HG03066 (cell line): Measurements from ENCODE around the gene BOD1L1.

Experiments used
- ATAC-seq: cut with Tn5 transposase; IDR thresholded peaks from one replicate; pipeline ENCODE4 v1.9.1; 2021; ENCODE audit warnings: low read depth; ENCODE audit not compliant: unreplicated experiment

Gene BOD1L1

DNA sequence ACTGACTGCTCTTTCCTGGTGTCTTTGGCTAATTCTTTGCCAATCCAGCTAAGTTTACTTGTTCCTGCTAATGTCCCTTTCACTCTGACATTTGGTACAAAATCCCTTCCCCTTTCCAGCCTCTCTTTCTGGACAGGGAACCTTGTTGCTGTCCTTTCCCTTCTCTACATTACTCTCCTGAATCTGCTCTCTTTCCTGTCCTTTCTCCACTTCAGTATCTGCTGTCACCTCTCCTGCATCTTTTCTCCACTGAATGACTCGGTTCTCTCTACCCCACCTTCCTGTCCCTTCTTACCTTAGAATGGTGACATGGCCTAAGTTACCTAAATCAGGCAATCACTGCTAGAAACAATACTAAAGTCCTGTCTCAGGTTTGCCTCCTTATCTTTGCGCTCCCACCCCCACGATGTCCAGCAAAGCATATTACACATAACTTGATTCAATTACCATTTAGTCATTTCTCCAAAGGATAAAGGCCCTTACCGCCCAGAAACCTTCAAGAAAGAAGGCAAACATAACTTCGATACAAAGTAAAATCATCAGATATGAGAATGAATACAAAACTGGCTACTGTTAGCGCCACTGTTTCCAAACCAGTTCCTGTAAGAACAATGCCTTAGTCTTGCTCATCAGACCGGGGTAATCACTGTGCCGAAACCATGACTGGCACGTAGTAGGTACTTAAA lies 890 bp downstream of the BOD1L1 start:
- ATAC-seq = no peak

DNA sequence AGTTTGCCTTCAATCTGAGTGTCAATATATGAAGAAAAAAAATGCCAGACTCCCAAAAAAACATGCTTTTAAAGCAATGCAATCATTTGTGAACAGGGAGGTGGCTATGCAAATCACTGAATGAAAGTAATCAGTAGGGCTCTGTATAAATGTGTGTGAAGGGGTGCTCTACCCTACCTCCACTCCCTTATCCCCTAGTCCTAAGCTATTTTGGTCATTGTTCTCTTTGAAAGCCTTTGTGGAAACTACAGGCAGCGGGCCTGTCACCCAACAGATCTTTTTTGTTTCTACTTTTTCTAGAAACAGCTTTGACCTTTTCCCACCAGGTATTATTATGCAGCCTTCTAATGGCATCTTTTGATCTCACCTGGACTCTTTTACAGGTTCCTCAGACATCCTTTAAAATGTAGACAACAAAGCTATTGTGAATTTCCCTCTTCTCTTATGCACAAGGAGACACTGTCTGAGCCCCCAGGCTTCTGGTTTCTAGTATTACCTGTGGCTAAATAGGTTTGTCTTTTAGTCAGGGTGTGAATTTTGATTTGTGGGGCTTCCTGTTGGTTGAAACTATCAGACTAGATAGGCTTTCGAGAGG lies 9.2 kb downstream of the BOD1L1 start:
- ATAC-seq = no peak

DNA sequence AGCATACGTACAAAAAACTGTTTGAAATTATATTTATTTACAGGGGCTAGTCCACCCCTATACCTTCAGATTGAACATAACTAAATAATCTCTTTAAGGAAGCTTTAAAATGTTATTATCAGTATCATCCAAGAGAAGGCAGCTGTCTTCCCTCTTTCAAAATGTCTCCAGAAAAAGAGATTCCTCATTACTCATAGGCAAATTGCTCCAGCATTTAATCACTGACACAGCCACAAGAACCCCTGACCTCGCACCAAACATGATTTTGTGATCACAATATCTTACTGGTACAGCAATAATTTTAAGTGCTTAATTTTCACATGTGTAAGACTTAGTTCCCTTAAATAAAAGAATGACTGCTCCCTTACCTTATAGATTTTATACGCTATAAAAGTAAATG lies 9.7 kb downstream of the BOD1L1 start:
- no peak for ATAC-seq

DNA sequence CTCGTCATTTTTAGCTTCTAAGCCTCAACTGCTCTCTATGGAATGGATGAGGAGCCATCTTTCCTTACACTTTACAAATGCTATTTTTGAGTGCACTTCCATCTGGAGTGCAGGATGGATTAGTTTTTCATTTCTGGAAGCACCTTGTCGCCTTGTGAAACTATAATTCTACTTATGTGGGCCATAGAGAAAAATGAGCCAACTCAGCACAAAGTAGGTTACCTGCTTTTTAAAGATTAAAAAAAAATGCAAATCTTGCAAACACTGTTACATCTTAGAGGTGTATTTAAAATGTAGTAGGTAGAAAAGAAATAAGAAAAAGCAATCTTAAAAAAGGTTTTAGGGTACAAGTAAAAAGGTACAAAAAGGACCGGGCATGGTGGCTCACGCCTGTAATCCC lies 10.9 kb downstream of the BOD1L1 start:
- no peak for ATAC-seq

DNA sequence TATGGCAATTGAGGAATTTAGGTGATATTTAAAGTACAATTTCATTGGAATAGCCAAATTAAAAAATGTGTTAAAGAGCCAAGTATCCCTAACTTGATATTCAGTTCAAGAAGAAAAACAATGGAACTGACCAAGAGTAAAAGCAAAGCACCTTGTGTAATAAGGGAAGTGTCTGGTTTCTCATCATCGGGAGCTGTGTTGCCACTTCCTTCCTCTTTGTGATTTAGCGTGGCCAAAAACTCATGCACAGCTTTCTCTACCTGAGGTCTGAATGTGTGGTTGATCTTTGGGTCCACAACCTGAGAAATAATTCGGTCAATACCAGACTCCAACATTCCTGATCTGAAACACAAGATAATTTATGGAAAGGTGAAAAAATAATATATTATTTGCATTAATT lies 12.4 kb downstream of the BOD1L1 start:
- ATAC-seq = no peak

DNA sequence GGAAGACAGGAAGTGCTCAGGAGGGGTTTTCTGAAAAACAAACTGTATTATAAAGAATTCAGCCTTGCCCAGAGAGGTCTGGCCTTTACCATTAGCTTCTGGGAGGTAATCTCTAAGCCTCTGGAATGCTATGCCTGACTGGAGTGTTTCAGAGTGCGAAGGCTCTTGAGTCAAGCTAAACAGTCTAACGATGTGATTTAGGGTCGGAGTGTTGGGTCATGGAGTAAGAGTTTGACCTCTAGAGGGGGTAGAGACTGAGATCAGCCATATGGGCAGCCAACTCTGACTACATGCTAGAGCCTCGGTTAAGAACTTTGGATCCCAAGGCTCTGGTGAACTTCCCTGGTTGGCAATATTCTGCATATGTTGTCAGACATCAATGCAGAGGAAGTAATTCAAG lies 15.0 kb downstream of the BOD1L1 start:
- no peak for ATAC-seq

DNA sequence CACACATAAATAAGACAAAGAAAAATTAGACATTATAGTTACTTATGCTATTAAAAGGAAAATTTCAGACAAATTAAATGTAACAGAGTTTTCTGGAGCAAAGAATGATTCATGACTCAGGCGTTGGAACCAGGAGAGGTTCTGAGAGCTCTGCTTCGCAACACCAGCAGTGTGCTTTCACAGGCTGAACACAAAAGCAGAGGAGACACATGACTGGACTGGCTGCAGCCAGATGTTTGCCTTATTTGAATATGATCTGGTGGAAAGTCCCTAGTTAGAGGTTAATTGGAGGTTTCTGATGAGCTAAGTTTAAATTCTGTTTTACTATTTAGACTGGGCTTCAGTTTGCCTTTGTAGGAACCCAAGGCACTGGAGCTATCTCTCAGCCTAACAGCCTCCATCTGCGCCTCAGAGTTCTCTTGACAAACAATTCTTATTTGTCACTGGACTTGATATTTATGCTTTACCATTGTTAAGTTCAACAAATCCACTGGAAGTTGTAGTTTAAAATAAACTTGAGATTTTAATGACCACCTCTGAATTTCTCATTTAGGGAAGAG lies 16.2 kb downstream of the BOD1L1 start:
- peak; percentile 90 for ATAC-seq

DNA sequence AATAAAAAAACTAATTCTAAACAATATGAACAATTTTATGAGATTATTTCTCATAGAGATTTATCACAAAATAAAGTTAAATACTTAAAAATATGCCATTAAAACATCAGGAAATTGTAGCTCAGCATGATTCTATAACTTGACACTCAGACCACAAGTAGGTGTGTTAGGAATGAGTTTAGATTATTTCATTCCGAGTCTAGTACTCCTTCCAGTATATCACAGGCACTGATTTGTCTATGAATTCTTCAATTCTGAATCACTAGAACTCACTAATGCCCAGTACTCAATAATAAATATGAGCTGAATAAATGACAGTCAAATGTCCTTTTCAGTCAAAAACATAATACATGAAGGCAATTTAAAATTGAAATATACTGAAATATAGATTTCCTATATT lies 22.2 kb downstream of the BOD1L1 start:
- ATAC-seq = no peak

DNA sequence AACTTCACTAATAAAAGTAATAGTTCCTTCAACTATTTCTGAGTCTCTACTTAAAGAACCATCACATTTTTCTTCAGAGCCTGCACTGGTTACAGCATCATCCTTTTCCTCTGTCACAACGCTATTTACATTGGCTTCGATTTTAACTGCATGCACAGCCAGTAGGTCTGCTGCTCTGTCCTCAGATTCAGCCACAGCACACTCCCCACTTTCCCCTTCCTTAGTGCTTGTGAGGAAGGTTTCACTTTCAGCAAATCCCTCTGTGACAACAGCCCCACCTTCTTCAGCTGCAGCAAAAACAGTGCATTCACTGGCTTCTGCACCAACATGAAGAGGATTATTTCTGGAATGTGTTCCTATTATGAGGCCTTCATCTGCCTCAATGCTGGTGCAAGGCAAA lies 25.7 kb downstream of the BOD1L1 start:
- ATAC-seq = no peak

DNA sequence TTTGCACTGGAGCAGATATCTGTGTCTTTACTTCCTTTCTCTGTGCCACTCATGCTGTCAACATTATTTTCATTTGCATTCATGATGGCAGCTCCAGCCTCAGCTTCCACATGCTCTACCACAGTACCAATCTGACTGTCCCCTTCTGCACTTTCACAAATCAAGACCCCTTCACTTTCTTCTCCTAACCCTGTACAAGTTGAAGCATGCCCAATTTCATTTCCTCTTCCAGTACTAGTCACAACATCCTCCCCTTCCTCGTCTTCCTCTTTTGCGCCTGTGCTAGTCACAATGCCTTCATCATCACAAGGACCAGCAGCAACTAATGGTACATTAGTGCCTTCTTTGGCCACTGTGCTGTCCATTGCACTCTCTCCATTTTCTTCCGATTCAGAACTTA lies 26.5 kb downstream of the BOD1L1 start:
- peak; percentile 56 for ATAC-seq

DNA sequence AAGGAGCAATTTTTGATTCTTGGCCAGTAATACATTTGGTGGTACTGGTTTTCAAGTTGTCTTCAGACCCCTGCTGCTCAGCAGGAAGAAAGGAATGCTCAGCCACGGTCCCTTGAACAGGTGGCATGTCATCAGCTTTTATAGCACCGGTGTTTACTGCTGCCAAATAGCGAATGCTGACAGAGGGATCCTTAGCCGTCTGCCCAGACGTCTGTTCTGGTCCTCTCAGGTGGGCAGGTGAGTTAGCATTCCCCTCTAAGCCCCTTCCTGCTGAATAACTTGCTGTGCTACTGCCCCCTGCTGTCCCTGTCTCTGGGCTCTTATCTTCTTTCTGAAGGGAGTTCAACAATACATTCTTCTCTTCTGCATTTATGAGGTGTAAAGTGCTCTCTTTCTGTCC lies 28.4 kb downstream of the BOD1L1 start:
- no peak for ATAC-seq

DNA sequence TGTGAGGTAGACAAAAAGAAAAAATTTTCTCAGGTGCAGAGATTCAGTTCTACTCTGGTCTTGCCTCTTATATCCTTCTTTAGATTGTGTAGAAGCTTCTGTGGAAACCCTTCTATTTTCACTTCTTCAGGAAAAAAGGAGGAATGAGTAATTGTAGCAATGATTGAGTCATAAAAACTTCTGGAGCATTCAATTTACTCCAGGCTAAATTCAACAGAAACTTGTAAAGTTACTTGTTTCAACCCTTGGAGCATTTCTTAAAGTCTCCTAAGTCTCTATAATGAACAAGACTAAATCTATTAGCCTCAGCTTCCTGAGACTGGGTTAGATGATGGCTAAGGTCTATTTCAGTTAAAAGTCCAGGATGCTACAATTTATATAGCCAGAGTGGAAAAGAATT lies 29.9 kb downstream of the BOD1L1 start:
- ATAC-seq = no peak

DNA sequence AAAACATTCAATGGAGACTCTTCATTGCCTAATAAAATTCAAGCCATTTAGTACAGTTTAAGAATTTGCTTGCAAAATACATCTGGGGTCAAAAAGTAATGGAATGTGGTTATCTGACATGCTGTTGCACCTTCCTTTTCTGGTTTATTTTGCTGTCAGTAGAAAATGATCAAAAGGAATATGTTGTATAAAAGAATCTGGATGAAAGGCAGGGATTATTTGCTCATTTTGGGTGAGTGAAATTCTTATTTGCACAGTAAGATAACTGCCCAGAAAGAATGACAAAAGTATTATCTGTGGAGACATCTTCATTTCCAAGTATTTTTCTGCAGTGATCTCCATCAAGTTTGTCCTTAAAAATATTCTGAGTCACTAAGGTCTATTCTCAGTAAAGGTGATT lies 30.4 kb downstream of the BOD1L1 start:
- no peak for ATAC-seq

DNA sequence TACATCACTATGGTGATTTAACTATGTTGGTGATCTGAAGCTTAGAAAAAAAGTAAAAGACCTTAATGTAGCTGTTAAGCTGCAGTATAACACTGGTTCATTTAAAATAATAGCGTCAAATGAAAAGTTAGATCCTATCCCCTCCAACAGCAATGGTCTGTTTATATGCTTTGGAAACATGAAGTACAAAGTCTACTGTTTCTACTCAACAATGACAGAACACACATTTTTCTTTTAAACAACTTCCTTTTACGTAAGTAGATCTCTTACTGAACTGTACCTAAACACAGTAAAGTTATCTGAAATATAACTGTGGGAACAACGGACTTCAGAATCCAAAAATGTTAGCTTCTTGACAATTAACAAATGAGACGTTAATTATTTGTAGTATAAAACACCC lies 35.3 kb downstream of the BOD1L1 start:
- ATAC-seq = no peak

DNA sequence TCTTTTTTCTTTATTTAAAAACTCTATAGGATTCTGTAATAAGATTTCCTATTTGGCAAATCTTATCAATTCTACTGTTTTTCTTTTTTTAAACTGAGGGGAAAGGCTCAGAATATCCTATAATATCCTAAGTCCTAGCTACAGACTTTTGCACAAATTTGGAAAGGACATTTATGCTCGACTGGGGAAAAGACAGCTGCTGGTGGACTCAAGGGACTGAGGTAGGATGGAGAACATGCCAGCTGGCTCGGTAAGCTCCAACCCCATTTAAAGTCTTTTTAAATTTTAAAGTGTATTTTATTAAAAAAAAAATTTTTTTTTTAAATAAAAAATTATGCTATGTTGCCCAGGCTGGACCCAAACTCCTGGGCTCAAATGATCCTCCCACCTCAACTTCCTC lies 36.8 kb downstream of the BOD1L1 start:
- no peak for ATAC-seq

DNA sequence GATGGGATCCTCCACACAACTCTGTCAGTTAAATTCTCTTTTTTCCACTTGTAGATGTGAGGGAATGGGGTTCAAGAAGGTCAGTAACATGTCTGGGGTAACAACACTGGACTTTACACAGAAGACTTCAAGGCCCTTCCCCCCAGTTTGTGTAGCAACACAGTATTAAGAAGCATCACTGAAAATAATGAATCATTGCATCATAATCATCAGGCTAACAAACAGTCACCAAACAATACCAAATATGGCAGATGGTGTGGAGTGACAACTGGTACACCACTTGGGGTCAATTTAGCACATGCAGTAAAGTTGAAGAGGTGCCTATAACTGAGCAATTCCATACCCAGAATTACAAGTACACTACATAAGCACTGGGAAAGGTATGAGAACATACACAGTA lies 38.6 kb downstream of the BOD1L1 start:
- no peak for ATAC-seq

DNA sequence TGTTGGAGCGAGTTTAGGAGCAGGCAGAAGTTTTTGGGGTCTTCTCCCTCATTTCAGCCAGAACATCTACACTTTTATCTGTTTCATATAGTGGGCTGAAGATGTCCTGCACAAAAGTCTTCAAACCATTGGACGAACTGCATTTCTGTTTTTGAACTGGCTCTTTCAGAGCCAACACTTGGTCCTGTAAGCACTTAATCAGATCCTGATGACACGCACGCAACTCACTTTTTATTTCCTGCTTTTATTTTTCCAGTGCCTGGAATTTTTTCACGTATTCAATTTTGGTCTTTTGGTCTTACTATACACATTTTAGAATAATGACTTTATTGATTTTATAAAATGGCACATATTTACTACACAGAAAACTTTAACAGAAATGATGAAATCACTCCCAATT lies 43.0 kb downstream of the BOD1L1 start:
- ATAC-seq = no peak

DNA sequence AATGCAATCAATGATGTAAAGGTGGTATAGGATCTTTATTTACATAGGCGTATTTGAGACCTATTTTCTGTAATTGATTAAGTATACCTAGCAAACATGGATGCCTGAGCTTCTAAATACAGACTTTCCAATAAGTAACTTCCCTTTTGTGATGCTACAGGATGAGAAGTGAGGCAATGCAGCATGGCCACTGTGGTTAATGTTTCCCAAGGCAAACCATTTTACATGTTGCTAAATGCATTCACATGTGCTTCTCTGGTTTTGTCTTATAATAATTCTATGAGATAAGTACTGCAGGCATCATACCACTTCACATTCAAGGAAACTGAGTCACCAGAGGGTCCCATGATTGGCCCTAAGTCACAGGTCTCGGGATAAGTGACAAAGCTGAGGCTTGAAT lies 47.5 kb downstream of the BOD1L1 start:
- no peak for ATAC-seq

DNA sequence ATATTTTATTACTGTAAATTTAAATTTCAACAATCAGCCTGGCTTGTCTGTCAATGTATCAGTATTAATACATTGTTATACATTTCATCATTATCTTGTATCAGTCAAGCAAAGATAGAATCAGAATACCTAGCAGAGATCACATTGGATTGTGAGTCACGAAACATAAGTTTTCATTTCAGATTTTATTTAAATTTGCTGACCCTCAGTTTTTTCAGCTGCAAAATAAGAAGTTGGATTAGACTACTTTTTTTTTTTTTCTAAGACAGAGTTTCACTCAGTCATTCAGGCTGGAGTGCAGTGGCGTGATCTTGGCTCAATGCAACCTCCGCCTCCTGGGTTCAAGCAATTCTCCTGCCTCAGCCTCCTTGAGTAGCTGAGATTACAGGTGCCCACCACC lies 49.9 kb downstream of the BOD1L1 start:
- ATAC-seq = no peak

DNA sequence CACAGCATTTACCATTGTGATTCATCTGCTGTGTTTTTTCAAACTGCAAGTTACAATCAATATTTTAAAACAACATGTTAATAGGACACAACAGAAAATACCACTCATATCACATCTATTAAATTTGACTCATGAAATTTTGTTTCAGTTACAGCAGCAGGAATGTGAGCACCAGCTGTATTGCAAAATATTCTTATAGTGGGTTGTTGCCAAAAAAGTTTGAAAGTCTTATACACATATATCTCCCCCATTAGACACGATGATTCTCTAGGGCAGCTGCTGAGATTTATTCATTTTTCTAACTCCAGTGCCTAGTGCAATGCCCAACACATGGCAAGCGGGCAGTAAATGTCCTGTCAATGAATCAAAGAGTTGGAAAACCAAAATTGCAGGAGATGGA lies 56.6 kb downstream of the BOD1L1 start:
- ATAC-seq = no peak

DNA sequence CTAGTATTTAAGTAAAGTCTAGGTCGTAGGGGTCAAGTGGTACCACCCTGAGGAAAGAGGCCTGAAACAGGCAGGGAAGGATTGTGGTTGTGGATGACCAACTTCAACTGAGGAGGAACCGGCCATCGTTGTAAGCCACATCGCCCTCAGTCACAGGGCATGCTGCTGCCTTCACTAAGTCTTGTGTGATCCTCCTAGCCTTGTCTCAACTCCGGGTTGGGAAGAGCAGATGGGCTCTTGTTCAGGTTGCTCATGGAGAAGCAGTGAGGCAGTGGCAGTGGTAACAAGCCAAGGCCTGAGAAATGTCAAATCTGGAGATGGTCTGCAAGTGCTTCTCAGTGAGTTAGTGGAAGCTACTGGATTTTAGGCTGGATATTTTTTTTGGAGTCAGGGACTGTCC lies 60.4 kb downstream of the BOD1L1 start:
- ATAC-seq = no peak

DNA sequence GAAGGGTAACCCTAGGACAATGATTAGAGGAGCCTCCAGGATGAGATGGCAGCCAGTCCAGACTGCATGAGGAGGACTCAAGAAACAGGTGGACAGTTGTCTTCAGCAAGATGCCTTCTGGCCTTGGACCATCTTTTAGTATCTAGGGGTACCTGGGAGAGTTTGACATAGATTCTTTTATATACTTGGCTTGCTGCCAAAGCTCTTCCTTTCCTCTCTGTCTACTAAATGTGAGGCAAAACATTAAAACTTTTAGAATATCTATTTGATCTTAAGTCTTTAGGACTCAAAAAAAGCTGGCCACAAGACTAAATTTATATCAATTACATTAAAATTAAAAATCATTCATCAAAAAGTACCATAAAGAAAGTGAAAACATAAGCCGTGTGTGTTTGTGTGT lies 64.6 kb downstream of the BOD1L1 start:
- ATAC-seq = no peak
